Measurements from ENCODE around the gene PPP1R12A.

DNA sequence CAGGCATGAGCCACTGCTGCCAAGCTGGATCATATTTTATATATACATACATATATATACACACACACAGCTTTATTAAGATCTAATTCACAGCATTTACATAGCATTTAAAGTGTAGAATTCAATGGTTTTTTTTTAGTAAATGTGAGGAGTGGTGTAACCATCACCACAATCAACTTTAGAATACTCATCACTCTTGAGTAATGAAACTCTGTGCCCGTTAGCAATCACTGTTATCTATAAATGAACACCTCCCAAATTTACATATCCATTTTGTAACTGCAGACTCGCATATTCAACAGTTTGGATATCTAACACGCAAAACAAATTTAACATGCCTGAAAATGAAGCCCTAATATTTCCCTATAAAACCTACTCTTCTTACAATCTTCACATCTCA, 90.9 kb downstream of the PPP1R12A start:
- TF ChIP-seq, protein P1, sequence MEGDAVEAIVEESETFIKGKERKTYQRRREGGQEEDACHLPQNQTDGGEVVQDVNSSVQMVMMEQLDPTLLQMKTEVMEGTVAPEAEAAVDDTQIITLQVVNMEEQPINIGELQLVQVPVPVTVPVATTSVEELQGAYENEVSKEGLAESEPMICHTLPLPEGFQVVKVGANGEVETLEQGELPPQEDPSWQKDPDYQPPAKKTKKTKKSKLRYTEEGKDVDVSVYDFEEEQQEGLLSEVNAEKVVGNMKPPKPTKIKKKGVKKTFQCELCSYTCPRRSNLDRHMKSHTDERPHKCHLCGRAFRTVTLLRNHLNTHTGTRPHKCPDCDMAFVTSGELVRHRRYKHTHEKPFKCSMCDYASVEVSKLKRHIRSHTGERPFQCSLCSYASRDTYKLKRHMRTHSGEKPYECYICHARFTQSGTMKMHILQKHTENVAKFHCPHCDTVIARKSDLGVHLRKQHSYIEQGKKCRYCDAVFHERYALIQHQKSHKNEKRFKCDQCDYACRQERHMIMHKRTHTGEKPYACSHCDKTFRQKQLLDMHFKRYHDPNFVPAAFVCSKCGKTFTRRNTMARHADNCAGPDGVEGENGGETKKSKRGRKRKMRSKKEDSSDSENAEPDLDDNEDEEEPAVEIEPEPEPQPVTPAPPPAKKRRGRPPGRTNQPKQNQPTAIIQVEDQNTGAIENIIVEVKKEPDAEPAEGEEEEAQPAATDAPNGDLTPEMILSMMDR (IDR thresholded peaks at IDR 0.05 in 8 of 11, conservative IDR thresholded peaks at IDR 0.05 in 3 of 11) = no peak
- TF ChIP-seq POLR2AphosphoS5 (IDR thresholded peaks at IDR 0.05) (no peak), POLR2A (IDR thresholded peaks at IDR 0.05) (no peak)
